HepG2 (cell line): ENCODE measurements around the gene SLC11A1. TPM values are rescaled to one million over a fixed set of nuclear protein-coding genes. Genes with fewer than 3 reads are reported as not detected.

Experiments
- CHD4 ChIP-seq: fragments of 200-600 bp; sonication (generic); IDR thresholded peaks from 2 replicates; pipeline ENCODE4 v1.7.0; 2017; ENCODE audit warnings: mild to moderate bottlenecking, low read length, borderline replicate concordance
- FOXJ3 ChIP-seq: sonication (generic); formaldehyde crosslinking; IDR thresholded peaks from 2 replicates; pipeline ENCODE4 v1.4.0; 2020; ENCODE audit warnings: missing genetic modification reagents, mild to moderate bottlenecking, borderline replicate concordance
- HNRNPH1 ChIP-seq: fragments of 200-400 bp; formaldehyde crosslinking; optimal IDR thresholded peaks from 2 replicates; pipeline ENCODE3; 2017; ENCODE audit warnings: mild to moderate bottlenecking, low read depth, low read length
- HOXA7 ChIP-seq: sonication (generic); formaldehyde crosslinking; IDR thresholded peaks from 2 replicates; pipeline ENCODE4 v1.8.1; 2022; ENCODE audit warnings: mild to moderate bottlenecking, missing genetic modification reagents, moderate library complexity
- JARID2 ChIP-seq: sonication (generic); formaldehyde crosslinking; IDR thresholded peaks from 2 replicates; pipeline ENCODE4 v1.8.1; 2023; ENCODE audit warnings: missing genetic modification reagents, inconsistent platforms; ENCODE audit not compliant: insufficient replicate concordance
- KDM5A ChIP-seq: fragments of 200-600 bp; sonication (generic); IDR thresholded peaks from 2 replicates; pipeline ENCODE4 v1.7.0; 2018; ENCODE audit warnings: antibody characterized with exemption, mild to moderate bottlenecking, low read length, borderline replicate concordance
- MBD4 ChIP-seq: IDR thresholded peaks from 2 replicates; pipeline ENCODE4 v1.6.1; 2012; ENCODE audit warnings: low read length, inconsistent platforms, borderline replicate concordance
- PCBP2 ChIP-seq: fragments of 200-400 bp; formaldehyde crosslinking; optimal IDR thresholded peaks from 2 replicates; pipeline ENCODE3; 2018; ENCODE audit warnings: low read length, low read depth; ENCODE audit not compliant: poor library complexity, severe bottlenecking
- ZNF274 ChIP-seq: sonication (generic); formaldehyde crosslinking; IDR thresholded peaks from 2 replicates; pipeline ENCODE4 v1.5.1; 2020; ENCODE audit warnings: mild to moderate bottlenecking, missing genetic modification reagents
- ZNF317 ChIP-seq: sonication (generic); formaldehyde crosslinking; IDR thresholded peaks from 2 replicates; pipeline ENCODE4 v1.5.0; 2020; ENCODE audit warnings: mild to moderate bottlenecking, missing genetic modification reagents
- ZNF33B ChIP-seq: sonication (generic); formaldehyde crosslinking; IDR thresholded peaks from 2 replicates; pipeline ENCODE4 v1.5.1; 2020; ENCODE audit warnings: mild to moderate bottlenecking, missing genetic modification reagents
- polyA plus RNA-seq, 8 experiments: library from polyadenylated mRNA; depleted of rRNA in 3 of 8; stranded (reverse) in 7 of 8; unstranded in 1 of 8; fragments of >200 nt; fragmentation: Illumina TruSeq in 4 of 8; extraction: Trizol in 4 of 8; gene quantifications; 2 replicates each; pipeline versions ENCODE4 v1.2.1 to v1.2.3, GENCODE V29; 2011 to 2016; ENCODE audit warnings: low read depth in 4 of 8, missing spikeins in 1 of 8, mixed read lengths in 1 of 8; ENCODE audit not compliant: insufficient read depth in 1 of 8
- total RNA-seq, 5 experiments: library from RNA; depleted of rRNA; stranded (reverse); fragments of >200 nt; fragmentation: Illumina TruSeq; extraction: Trizol; gene quantifications; 2 replicates each; pipeline ENCODE4 v1.2.3, GENCODE V29; 2016; ENCODE audit warnings: low read depth in 1 of 5
- TF ChIP-seq, protein P1 (sequence below): sonication (generic); formaldehyde crosslinking; IDR thresholded peaks from 2 replicates; pipeline ENCODE4 v1.5.1; 2020; ENCODE audit warnings: missing genetic modification reagents, mild to moderate bottlenecking, borderline replicate concordance
- TF ChIP-seq, protein P2 (sequence below): sonication (generic); formaldehyde crosslinking; conservative IDR thresholded peaks from 2 replicates; pipeline ENCODE4 v1.4.0; 2020; ENCODE audit warnings: missing genetic modification reagents
- TF ChIP-seq, protein P3 (sequence below): sonication (generic); formaldehyde crosslinking; IDR thresholded peaks from 2 replicates; pipeline ENCODE4 v1.8.0; 2022; ENCODE audit warnings: mild to moderate bottlenecking, missing genetic modification reagents, moderate library complexity
- TF ChIP-seq, protein P4 (sequence below): IDR thresholded peaks from 2 replicates; pipeline ENCODE4 v1.6.1; 2016; ENCODE audit warnings: missing compliant biosample characterization, missing genetic modification reagents, borderline replicate concordance
- TF ChIP-seq, protein P5 (sequence below), 2 experiments: sonication (generic) in 1 of 2; formaldehyde crosslinking in 1 of 2; IDR thresholded peaks; 2 replicates each; pipeline versions ENCODE4 v1.5.1 to v1.6.1; 2011 to 2020; ENCODE audit warnings: borderline replicate concordance in 1 of 2, low read depth in 1 of 2, low read length in 1 of 2, mild to moderate bottlenecking in 1 of 2, missing genetic modification reagents in 1 of 2, moderate library complexity in 1 of 2
- TF ChIP-seq, protein P6 (sequence below): sonication (generic); formaldehyde crosslinking; conservative IDR thresholded peaks from 2 replicates; pipeline ENCODE4 v1.8.0; 2022; ENCODE audit warnings: low read depth, missing genetic modification reagents

The SLC11A1 gene
- total and polyA plus RNA-seq, 2 of the 13 experiments (the other 11 are each of a cell fraction or from before 2014, with no cell fraction given), result 0.33 to 2.3 TPM

DNA sequence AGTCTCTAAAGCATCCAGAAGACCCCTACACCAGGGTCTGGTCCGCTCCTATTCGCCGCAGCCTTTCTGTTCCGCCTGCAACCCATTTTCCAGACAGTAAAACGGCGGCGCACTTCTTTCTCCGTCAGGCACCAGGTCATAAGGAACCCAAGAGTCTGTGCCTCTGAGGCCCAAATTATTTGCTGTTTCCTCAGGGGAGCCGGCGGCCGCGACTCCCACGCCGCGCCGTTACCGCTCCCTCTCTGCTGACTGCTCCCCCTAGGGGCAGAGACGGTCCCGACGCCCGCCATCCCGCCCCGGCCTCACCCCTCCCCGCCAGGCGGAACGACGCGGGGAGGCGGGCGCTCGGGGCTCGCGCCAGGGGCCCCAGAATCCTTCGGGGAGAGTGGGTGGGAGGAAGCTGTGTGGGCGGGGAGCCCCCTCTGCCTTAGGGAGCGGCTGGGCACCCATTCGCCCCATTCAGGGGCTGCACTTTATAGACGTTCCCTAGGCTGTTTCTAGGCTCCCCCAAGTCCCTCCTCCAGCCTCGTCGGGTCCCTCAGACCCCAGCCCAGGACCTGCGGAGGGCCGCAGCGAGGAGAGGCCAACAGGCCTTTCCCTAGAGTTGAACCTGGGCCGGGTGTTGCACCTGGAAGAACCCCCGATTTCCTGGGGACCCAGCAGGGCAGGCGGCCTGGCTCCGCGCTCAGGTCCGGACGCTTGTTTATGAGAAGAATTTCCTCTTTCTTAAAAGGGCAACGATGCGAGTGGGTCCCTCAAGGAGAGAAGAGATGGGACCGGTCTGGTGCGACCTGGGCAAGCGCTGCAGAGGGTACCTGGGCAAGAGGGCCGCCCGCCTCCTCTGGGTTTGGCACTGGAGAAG, 14.0 kb downstream of the SLC11A1 start (continued):
- TF ChIP-seq, protein P1, sequence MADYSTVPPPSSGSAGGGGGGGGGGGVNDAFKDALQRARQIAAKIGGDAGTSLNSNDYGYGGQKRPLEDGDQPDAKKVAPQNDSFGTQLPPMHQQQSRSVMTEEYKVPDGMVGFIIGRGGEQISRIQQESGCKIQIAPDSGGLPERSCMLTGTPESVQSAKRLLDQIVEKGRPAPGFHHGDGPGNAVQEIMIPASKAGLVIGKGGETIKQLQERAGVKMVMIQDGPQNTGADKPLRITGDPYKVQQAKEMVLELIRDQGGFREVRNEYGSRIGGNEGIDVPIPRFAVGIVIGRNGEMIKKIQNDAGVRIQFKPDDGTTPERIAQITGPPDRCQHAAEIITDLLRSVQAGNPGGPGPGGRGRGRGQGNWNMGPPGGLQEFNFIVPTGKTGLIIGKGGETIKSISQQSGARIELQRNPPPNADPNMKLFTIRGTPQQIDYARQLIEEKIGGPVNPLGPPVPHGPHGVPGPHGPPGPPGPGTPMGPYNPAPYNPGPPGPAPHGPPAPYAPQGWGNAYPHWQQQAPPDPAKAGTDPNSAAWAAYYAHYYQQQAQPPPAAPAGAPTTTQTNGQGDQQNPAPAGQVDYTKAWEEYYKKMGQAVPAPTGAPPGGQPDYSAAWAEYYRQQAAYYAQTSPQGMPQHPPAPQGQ (CRISPR knock-in tag), result no peak
- TF ChIP-seq, protein P2, sequence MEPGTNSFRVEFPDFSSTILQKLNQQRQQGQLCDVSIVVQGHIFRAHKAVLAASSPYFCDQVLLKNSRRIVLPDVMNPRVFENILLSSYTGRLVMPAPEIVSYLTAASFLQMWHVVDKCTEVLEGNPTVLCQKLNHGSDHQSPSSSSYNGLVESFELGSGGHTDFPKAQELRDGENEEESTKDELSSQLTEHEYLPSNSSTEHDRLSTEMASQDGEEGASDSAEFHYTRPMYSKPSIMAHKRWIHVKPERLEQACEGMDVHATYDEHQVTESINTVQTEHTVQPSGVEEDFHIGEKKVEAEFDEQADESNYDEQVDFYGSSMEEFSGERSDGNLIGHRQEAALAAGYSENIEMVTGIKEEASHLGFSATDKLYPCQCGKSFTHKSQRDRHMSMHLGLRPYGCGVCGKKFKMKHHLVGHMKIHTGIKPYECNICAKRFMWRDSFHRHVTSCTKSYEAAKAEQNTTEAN (CRISPR knock-in tag), result peak; percentile 87
- TF ChIP-seq MBD4 (no peak), FOXJ3 (CRISPR knock-in tag) (peak; percentile 86), ZNF33B (CRISPR knock-in tag) (no peak), ZNF274 (CRISPR knock-in tag) (peak; percentile 65; the same call in 1 of the 2 replicates), HNRNPH1 (no peak), ZNF317 (peak; percentile 53; the same call in 1 of the 2 replicates), HOXA7 (CRISPR knock-in tag) (no peak), KDM5A (peak; percentile 88), JARID2 (CRISPR knock-in tag) (no peak), CHD4 (peak; percentile 75; the same call in 1 of the 2 replicates), PCBP2 (no peak)
- TF ChIP-seq, protein P3, sequence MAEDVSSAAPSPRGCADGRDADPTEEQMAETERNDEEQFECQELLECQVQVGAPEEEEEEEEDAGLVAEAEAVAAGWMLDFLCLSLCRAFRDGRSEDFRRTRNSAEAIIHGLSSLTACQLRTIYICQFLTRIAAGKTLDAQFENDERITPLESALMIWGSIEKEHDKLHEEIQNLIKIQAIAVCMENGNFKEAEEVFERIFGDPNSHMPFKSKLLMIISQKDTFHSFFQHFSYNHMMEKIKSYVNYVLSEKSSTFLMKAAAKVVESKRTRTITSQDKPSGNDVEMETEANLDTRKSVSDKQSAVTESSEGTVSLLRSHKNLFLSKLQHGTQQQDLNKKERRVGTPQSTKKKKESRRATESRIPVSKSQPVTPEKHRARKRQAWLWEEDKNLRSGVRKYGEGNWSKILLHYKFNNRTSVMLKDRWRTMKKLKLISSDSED, result no peak
- TF ChIP-seq, protein P4, sequence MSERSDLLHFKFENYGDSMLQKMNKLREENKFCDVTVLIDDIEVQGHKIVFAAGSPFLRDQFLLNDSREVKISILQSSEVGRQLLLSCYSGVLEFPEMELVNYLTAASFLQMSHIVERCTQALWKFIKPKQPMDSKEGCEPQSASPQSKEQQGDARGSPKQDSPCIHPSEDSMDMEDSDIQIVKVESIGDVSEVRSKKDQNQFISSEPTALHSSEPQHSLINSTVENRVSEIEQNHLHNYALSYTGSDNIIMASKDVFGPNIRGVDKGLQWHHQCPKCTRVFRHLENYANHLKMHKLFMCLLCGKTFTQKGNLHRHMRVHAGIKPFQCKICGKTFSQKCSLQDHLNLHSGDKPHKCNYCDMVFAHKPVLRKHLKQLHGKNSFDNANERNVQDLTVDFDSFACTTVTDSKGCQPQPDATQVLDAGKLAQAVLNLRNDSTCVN (CRISPR knock-in tag), result peak; percentile 83
- TF ChIP-seq, protein P5, sequence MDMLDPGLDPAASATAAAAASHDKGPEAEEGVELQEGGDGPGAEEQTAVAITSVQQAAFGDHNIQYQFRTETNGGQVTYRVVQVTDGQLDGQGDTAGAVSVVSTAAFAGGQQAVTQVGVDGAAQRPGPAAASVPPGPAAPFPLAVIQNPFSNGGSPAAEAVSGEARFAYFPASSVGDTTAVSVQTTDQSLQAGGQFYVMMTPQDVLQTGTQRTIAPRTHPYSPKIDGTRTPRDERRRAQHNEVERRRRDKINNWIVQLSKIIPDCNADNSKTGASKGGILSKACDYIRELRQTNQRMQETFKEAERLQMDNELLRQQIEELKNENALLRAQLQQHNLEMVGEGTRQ (IDR thresholded peaks at IDR 0.05; ENCODE audit: low read depth, low read length), result no peak
- TF ChIP-seq, protein P5 (CRISPR knock-in tag; IDR thresholded peaks at IDR 0.05; ENCODE audit: borderline replicate concordance), result peak; percentile 43; the same call in 1 of the 2 replicates
- TF ChIP-seq, protein P6, sequence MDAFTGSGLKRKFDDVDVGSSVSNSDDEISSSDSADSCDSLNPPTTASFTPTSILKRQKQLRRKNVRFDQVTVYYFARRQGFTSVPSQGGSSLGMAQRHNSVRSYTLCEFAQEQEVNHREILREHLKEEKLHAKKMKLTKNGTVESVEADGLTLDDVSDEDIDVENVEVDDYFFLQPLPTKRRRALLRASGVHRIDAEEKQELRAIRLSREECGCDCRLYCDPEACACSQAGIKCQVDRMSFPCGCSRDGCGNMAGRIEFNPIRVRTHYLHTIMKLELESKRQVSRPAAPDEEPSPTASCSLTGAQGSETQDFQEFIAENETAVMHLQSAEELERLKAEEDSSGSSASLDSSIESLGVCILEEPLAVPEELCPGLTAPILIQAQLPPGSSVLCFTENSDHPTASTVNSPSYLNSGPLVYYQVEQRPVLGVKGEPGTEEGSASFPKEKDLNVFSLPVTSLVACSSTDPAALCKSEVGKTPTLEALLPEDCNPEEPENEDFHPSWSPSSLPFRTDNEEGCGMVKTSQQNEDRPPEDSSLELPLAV (CRISPR knock-in tag), result no peak
